ENCODE measurements around the gene ANKRD18A.

Gene ANKRD18A

DNA sequence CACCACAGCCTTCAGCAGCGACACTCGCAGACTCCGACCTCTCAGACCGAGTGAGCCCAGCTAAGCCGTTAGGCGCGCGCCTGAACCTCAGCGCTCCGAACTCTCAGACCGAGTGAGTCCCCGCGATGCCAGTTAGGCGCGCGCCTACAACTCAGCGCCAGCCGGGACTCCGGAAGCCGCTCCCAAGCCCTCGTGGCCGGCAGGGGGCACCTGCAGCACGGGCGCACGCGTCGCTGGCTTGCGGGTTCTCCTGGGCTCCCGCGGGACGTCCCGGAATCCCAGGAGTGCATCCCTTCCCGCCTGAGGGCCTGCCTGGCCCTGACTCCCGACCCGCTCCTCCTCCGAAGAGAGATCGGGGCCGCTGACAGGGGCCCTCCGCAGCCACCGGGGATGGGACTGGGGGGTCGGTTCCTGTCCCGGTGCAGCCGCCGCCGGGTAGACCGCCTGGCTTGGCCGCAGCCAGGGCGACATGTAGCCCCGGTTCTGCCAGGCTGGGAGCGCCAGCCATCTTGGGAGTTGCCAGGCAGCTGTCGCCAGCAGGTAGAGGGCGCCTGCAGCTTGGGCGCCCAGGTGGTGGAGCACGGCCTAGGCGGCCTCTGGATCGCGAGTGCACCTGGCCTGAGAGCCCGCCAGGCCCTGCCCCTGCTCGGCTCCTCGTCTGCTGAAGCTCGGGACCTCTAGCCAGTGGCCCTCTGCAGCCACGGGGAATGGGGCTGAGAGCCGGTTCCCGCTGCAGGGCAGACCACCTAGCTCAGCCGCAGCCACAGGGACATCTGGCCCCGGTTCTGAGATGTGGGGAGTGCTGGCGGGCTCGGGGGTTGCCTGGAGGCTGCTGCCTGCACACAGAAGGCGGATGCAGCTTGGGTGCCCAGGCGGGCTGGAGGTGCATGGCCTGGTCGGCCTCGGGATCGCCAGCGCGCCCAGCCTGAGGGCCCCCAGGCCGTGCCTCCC is at the start of gene ANKRD18A:
Gene ANKRD18A, minus strand, starts transcription at position 114 of the 951 bp plus-strand sequence. CDS start 311 bp downstream, outside the sequence.
- peak within 1 kb of the TSS; percentile 26 to 57 (median 40) for H3K4me3 ChIP-seq
- peak within 1 kb of the TSS in 8 of 21 experiments; percentile 7 to 50 (median 26) for H3K27ac ChIP-seq

DNA sequence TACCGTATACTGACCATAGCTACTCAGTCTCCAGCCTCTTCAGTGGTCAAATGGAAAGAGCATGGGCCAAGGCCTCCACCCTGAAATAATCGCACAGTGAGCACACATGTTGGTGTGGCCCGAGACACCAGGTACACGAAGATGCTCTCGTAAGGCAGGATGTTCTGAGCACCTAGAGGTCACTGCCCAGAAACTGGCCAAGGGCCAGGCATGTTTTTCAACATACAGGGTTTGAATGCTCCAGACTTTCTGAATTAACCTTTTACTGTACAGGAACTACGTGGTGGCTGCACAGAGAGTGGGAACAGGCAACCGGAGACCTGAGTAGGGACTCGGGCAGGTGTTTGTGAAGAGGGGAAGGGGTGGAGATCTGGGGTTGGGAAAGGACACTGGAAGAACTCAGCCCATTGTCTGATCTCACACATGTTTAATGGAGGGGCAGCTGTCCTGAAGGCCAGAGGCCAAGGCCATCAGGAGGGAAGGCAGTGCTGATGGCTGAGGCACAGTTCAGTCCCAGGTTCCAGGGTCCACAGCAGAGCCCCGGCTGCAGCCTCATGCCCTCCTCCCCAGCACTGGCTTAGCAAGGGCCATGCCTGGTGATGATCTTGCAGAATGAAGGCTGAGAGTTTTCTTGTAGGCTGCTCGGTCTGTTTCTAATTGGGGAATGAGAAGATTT is 48.5 kb upstream of the ANKRD18A start:
- Histone ChIP-seq H3K4me3 (no peak overlapping the region), H3K27ac (no peak overlapping the region)

DNA sequence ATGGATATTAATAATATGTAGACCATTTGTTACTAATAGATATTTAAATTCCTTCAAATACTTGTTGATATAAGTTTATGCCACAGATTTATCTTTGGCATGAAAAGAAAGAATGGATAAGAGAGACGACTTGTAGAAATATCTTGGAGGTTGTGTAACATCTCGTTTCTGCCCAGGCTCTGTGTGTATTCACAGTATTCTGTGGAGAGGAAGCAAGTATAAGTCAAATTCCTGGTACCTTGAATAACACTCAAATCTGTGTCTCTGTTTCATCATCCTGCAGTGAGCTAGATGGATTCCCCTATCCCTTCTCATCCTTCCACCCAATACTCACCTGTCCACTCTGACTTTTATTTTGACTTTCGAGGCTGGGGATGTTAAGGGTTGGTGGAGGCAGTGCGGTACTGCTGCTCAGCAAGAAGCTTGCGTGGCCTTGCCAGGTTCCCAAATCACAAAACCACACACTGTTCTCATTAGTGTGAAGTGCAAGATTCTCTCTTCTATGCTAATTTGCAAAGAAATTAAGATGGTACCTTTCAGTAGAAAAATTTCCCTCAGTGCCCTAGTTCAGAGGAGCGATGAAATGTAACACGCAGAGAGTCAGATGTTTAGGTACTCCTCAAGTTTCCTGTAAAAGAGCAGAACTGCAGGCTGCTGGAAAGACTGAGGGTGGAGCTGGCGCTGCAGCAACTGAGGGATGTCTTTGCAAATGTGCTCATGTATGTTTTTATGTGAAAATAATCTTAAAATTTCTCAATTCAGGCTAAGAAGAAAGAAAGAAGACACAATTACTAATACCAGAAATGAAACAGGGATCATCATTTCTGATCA is 42.6 kb upstream of the ANKRD18A start:
- H3K4me3 ChIP-seq = no peak overlapping the region
- no peak overlapping the region for H3K27ac ChIP-seq

DNA sequence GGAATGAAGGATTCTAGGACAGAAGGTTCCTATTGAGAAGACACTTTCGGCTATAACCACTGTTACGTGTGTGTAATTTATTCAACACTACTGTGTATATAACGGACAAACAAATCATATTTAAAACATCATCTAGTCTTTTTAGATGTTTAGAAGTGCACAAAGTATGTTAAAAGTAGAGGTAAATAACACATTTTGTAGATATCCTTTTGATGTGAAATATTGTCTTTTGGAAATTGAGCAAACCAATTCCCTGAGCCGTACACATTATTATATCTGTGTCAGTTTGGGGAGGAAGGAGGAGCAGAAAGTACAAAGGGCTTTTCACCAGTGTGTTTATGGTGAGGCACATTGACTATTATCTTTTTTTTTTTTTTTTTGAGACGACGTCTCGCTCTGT is 39.1 kb upstream of the ANKRD18A start:
- Histone ChIP-seq H3K27ac (no peak overlapping the region), H3K4me3 (no peak overlapping the region)

DNA sequence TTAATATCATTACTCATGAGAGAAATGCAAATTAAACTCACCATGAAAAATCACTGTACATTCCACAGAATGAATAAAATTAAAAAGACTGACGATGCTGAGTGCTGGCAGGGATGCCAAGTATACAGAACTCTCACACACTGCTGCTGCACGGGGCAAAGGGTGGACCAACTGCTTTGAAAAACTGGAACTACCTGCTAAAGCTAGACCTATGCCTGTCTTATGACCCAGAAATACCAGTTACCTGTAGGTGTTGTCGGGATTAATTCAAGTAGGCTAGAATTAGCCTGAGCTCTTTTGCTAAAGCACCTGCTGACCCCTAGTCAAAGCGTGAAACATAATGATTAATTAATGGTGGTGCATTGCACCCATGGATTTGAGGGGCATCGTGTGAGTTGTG is 36.5 kb upstream of the ANKRD18A start:
- Histone ChIP-seq H3K27ac (no peak overlapping the region), H3K4me3 (no peak overlapping the region)

DNA sequence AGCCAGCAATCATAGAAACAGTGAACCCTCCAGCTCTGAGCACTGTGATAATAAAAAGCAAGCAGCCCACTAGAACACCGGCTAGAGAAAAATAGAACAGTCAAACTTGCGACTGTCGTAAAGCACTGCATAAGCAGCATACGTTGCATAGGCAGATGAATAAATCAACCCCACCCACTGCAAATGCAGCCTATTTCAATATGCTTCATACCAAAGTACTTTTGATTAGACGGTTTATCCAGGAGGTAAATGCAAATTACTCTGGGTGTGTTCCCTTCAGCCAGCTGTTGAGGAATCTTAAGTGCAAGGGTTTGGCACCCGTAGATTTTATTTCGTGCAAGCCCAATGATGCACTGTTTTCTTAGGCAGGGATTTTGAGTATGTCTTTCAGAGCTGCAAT is 32.1 kb upstream of the ANKRD18A start:
- peak overlapping the region in 1 of 21 experiments; percentile 24 for H3K27ac ChIP-seq
- H3K4me3 ChIP-seq = no peak overlapping the region

DNA sequence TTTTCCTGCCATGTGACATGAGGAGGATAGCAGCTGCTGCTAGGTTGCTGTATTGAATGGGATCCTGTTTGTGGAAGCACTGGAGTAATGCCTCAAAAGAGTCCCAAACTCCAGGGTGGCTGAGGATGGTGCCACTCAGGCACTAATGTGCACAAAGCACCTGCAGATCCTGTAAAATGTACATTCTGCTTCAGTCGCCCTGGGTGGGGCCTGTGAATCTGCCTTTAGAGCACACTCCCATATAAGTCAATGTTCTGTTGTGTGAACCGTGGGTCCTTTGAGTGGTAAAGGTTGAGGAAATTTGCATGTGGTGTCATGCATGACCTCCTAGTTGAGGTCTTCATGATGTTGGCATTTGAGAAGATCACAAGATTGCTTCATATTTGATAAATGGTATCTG is 31.6 kb upstream of the ANKRD18A start:
- Histone ChIP-seq H3K27ac (peak overlapping the region in 1 of 21 experiments; percentile 24), H3K4me3 (no peak overlapping the region)

DNA sequence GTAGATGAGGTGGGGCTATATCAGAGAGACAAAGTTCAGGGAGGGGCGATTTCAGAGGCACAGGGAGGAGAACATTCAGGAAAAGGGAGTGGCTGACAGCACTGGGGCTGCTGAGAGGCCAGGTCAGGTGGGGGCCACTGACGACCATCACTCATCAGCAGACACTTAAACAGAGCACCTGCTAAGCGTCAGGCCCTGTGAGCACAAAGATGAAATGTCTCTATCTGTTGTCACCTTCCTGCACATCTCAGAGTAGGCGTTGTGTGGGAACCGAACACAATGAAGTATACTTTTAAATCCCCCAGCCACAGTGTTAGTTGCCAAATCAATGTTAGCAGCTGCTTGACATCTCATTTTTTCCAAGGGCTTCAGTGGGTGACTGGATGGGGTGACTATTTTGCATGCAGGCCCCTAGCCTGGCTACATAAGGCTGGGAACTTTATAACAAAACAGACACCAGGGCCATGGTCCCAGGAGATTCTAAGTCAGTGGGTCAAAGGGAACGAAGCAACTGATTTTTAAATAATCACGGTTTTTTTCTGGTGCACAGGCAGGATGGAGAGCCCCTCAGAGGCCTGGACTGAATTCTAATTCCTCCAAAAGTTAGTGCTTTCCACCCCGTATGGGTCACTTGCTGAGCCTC is 31.1 kb upstream of the ANKRD18A start:
- Histone ChIP-seq H3K4me3 (no peak overlapping the region), H3K27ac (no peak overlapping the region)

DNA sequence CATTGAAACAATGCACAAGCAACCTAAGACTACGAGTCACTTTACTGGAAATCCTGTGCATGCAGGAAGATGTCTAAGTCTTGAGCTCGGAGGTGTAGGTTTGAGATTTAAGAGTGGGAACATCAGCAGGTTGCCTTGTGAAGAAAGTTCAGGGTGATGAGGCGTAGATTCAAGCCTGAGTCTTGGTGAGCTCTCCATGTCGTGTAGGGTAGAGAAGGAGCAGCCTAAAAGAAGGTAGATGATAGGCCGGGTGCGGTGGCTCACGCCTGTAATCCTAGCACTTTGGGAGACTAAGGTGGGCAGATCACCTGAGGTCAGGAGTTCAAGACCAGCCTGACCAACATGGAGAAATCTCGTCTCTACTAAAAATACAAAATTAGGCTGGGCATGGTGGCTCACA is 30.2 kb upstream of the ANKRD18A start:
- no peak overlapping the region for H3K27ac ChIP-seq
- H3K4me3 ChIP-seq = no peak overlapping the region

DNA sequence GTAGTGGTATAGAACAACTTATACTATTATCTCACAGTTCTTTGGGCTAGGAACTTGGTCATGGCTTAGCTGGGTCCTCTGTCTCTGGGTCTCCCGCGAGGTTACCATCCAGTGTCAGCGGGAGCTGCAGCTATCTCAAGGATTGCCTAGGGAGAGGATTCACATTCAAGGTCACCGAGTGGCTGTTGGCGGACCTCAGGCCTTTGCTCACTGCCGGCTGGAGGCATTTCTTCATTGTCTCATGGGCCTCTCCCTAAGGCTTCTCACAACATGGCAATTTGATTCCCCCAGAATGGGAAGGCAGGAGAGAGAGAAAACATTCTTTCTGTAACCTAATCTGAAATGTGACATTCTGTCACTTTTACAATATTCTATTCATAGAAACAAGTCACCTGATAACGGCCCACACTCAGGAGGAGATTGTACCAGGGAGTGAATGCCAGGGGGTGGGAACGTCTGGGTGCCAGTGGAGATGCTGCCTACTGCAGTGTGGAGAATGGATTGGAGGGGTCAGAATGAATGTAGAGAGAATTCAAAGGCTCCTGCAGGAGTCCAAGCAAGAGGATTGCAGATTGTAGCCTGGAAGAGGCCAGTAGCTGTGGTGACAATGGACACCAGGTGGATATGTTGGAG is 29.5 kb upstream of the ANKRD18A start:
- Histone ChIP-seq H3K4me3 (no peak overlapping the region), H3K27ac (no peak overlapping the region)

DNA sequence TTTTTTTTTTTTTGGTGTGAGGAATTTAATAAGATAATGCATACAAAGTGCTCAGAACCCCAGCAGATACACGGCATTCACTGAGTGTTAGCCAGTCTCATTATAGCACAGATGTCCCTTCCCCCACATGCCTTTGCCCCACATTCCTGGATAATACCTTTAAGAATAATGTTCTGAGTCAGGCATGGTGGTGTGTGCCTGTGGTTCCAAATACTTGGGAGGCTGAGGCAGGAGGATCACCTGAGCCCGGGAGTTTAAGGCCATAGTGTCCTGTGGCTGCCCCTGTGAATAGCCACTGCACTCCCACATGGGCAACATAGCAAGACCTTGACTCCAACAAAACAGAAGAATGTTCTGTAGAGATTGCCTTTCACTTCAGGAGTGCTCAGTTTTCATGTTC is 24.2 kb upstream of the ANKRD18A start:
- Histone ChIP-seq H3K4me3 (no peak overlapping the region), H3K27ac (no peak overlapping the region)

DNA sequence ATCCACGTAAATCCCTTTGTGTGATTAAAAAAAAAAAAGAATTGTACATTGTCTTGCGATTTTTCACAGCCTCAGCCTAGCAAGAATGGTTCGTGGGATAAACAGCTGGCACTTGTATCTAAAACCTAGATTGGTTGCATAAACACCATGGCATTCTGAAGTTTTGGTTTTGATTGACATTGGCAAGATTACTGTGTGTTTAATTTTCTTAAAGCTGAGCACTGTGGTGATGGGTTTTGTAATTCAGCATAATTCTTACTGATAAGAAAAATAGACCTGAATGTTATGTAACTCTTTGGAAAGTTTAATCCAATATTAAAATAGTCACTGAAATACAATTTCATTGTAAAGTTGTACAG is 23.4 kb upstream of the ANKRD18A start:
- H3K4me3 ChIP-seq = no peak overlapping the region
- no peak overlapping the region for H3K27ac ChIP-seq

DNA sequence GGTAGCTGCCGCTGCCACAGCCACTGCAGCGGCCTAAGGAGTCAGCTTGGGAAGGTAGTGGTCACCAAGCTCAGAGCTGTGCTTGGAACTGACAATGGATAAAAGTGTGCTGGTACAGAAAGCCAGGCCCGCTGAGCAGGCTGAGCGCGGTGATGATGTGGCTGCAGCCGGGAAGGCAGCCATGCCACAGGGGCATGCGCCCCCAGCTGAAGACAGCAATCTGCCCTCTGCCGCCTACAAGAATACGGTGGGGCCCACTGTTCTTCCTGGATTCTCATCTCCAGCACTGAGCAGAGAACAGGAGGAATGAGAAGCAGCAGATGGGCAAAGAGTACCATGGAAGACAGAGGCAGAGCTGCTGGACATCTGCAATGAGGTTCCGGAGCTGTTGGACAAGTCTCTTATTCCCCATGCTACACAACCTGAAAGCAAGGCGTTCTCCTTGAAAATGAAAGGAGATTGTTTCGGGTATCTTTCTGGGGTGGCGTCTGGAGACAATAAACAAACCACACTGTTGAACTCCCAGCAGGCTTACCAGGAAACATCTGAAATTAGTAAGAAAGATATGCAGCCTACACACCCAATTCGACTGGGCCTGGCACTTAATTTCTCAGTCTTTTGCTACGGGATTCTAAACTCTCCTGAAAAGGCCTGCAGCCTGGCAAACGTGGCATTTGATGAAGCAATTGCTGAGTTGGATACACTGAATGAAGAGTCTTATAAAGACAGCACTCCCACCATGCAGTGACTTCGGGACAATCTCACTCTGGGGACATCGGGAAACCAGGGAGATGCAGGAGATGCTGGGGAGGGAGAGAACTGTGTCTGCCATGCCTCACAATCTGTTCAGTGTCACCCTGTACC is 22.8 kb upstream of the ANKRD18A start:
- H3K27ac ChIP-seq = no peak overlapping the region
- no peak overlapping the region for H3K4me3 ChIP-seq

DNA sequence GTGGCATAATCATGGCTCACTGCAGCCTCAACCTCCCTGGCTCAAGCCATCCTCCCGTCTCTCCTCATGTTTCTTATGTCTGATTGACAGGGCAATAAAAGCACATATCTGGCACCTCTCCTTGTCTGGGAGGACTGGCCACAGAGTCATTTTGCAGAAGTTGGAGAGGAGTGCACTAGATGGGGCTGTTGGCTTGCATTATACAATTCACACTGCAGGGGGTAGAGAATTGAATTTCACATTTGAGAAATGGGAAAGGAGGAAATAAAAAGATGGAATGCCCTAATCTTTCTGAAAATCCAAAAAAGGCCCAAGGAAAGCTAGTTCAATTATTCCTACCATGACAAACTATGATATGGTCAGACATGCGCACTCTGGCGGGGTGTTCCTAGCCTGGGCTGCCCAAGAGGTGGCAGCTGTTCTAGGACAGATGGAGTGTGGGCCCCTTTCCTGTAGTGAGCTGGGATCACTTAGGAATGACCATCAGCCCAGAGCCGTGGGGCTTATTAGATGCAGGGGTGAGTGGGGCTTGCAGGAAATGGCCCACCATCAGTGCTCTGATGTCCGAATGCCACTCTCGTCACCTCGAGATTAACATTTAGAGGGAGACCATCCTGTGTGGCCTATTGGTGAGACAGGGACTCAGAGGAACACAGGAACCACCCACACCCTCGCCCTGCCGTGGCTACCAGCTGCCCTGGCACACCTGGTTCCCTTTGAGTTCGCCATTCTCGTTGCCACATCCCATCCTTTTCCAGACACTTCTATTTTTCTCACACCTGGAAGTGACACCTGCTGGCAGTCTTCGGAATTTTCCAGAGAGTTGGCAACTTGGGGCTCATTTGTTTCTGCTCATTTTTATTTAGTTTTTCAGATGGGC is 21.8 kb upstream of the ANKRD18A start:
- Histone ChIP-seq H3K27ac (no peak overlapping the region), H3K4me3 (no peak overlapping the region)

DNA sequence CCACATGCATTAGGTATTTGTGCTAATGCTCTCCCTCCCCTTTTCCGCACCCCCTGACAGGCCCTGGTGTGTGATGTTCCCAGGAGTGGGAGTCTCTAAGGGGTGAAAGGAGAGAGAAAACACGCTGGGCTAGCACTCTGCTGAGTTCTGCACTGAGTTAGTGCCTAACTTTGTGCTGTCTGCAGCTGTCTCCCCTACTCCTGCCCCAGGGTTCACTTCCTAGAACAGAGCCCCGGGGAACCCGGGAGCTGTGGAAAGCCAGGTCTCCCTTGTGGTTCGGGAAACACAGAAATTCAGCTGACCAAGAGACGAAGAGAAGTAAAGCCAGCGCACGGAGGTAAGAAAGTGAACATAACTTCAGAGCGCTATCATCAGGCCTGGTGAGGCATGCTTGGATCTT is 20.7 kb upstream of the ANKRD18A start:
- H3K27ac ChIP-seq = no peak overlapping the region
- no peak overlapping the region for H3K4me3 ChIP-seq

DNA sequence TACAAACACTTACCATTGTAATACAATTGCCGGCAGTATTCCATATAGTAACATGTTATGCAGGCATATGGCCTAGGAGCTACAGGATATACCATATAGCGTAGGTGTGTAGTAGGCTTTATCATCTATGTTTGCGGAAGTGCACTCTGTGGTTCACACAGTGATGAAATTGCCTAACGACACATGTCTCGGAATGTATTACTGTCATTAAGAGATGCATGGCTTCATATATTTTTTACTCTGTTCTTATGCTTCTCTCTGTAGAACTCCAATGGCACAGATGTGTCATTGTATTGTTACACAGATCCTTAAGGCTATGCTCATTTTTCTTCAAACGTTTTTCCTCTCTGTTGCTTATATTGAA is 19.2 kb upstream of the ANKRD18A start:
- Histone ChIP-seq H3K4me3 (no peak overlapping the region), H3K27ac (no peak overlapping the region)

DNA sequence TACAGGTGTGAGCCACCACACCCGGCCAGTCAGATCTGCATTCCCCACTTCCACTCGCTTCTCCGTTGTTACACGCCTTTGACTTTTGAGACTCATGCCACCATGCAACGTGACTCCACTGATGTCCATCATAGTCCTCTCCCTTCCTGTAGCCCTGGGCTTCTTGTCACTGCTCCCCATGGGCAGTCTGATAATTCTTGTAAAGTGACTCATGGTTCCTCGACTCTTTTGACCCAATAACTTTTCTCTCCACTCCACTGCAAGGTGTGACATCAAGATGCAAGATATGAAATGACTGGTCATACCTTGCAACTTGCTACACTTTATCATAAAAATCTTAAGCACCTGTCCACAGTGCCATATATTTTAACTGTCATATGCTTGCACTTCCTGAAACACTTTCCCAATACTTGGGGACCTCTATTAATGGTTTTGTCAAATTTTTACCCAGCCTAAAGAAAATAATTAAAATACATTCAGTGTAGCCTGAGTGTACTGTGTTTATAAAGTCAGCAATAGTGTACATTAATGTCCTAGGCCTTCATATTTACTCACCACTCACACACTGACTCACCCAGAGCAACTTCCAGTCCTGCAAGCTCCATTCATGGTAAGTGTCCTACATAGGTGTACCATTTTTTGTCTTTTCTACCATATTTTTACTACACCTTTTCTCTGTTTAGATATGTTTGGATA is 18.6 kb upstream of the ANKRD18A start:
- Histone ChIP-seq H3K4me3 (no peak overlapping the region), H3K27ac (no peak overlapping the region)

All from skin epidermis (tissue), 12 donors.